ENCODE results near the gene GYPE.
"Not testable (repeated sequence)": the region's sequence is repeated elsewhere in the genome, so short reads cannot be mapped to it uniquely, and the experiment has no call there.

DNA sequence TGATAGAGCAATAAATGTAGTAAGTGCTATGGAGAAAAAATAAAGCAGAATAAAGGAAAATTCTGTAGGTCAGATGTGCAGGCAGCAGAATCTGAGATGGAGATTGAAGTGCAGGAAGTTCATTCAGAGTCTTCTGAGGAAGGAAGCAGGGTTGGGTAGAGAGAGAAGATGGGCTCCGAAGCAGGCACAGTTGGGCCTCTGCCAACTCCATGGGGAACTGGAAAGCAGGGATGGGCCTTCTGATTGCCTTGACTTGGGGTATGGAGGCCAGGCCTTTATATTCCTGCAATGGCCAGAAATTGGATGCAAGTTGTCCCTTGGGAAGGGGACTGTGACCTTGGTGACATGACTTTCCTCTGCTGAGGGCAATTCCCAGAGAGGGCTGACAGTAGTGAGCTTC is 42.6 kb downstream of the GYPE start:
- TF ChIP-seq MYC (IDR thresholded peaks at IDR 0.05; ENCODE audit: low read depth, low read length); POLR2A (IDR thresholded peaks at IDR 0.05; ENCODE audit: low read depth, low read length); JUN (IDR thresholded peaks at IDR 0.05; ENCODE audit: borderline replicate concordance, insufficient read depth, insufficient read length, low read depth); EZH2 (IDR thresholded peaks at IDR 0.05; ENCODE audit: borderline replicate concordance, low read depth, low read length, severe bottlenecking); GATA2 (IDR thresholded peaks at IDR 0.05; ENCODE audit: insufficient read depth, insufficient read length, low read depth, low read length); FOS (IDR thresholded peaks at IDR 0.05; ENCODE audit: borderline replicate concordance, insufficient read depth, low read length); POLR2AphosphoS5 (IDR thresholded peaks at IDR 0.05; ENCODE audit: insufficient read depth, low read depth, low read length): not testable (repeated sequence)
- TF ChIP-seq, protein P1, sequence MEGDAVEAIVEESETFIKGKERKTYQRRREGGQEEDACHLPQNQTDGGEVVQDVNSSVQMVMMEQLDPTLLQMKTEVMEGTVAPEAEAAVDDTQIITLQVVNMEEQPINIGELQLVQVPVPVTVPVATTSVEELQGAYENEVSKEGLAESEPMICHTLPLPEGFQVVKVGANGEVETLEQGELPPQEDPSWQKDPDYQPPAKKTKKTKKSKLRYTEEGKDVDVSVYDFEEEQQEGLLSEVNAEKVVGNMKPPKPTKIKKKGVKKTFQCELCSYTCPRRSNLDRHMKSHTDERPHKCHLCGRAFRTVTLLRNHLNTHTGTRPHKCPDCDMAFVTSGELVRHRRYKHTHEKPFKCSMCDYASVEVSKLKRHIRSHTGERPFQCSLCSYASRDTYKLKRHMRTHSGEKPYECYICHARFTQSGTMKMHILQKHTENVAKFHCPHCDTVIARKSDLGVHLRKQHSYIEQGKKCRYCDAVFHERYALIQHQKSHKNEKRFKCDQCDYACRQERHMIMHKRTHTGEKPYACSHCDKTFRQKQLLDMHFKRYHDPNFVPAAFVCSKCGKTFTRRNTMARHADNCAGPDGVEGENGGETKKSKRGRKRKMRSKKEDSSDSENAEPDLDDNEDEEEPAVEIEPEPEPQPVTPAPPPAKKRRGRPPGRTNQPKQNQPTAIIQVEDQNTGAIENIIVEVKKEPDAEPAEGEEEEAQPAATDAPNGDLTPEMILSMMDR (IDR thresholded peaks at IDR 0.05; ENCODE audit: extremely low read depth in 1 of 2, insufficient read depth in 1 of 2, low read depth in 1 of 2, low read length in 2 of 2), result not testable (repeated sequence)
- TF ChIP-seq, protein P2, sequence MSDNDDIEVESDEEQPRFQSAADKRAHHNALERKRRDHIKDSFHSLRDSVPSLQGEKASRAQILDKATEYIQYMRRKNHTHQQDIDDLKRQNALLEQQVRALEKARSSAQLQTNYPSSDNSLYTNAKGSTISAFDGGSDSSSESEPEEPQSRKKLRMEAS (IDR thresholded peaks at IDR 0.05; ENCODE audit: insufficient read depth, insufficient read length), result not testable (repeated sequence)

Data from endothelial cell of umbilical vein (primary cell).